ENCODE results near the gene SLC2A4RG. TPM values are rescaled to one million over a fixed set of nuclear protein-coding genes. Genes with fewer than 3 reads are reported as not detected.

SLC2A4RG gene
- total RNA-seq, 1 experiment from 2014 or later, result 121 TPM

DNA sequence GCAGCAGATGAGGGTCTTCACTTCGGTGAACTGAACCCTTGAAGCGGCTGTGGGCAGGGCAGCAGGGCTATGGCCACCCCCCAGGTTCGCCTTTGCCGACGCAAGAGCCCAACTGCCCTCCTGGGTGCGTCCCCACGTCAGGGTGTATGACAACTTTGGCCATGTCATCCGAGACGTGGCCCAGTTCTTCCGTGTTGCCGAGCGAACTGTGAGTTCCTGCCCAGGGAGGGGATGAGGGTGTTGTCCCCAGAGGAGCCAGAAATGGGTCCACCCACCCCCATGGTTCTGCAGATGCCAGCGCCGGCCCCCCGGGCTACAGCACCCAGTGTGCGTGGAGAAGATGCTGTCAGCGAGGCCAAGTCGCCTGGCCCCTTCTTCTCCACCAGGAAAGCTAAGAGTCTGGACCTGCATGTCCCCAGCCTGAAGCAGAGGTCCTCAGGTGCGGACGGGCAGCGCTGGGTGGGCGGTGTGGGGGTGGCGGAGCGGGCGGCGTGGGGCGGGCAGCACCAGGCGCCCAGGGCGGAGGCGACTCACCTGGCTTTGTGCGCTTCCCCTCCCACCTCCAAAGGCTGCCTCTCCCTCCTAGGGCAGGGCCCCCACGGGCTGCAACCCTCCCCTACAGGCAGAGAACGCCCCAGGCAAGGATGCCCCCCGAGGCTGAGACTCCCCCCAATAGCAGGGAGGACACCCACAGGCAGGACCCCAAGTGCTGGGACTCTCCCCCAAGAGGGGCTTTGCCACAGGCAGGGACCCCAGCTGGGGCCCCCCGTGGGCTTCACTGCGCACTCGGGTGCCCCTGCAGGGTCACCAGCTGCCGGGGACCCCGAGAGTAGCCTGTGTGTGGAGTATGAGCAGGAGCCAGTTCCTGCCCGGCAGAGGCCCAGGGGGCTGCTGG is 49.3 kb upstream of the SLC2A4RG start:
- ATAC-seq (no peak), DNase-seq (ENCODE audit: low read depth, low spot score) (no peak)
- no peaks in the 10 kb centered on the region for H4K20me1 ChIP-seq (ENCODE audit: insufficient read depth)
- H3K9ac ChIP-seq (ENCODE audit: low read length), result no peak overlapping the region
- H3K27ac ChIP-seq (ENCODE audit: low read depth, low read length), result peak overlapping the region; percentile 59; the same call in 1 of the 2 replicates
- no TSS peak for BruUV-seq (replicated peaks)
- no peak for TF ChIP-seq ZNF274 (IDR thresholded peaks at IDR 0.05; ENCODE audit: low read depth, low read length)
- RAD21 ChIA-PET (ENCODE audit: low non-redundant PET in 1 of 2, low total read pairs in 2 of 2, uncharacterized antibody in 2 of 2, unreplicated experiment in 2 of 2), result no interaction called here
- CTCF ChIA-PET, result no interaction called here
- POLR2A ChIA-PET, result no interaction called here
- H3K4me2 ChIP-seq (ENCODE audit: low read length), result no peak overlapping the region
- intact Hi-C loops (cut with micrococcal nuclease), result no loop called here
- H3K36me3 ChIP-seq (ENCODE audit: control insufficient read depth in 1 of 2, insufficient read depth in 2 of 2, low read length in 2 of 2), result peaks cover 0 to 13% of the 10 kb centered on the region in 2 experiments; a peak in 1 of 4 replicates
- no peaks in the 10 kb centered on the region for H3K27me3 ChIP-seq (ENCODE audit: insufficient read depth, low read length)
- peaks cover 30 to 65% of the 10 kb centered on the region in 2 experiments for H3K4me1 ChIP-seq (ENCODE audit: control insufficient read depth in 1 of 2, insufficient read depth in 2 of 2, low read length in 2 of 2)
- peaks cover 8% of the 10 kb centered on the region; the same call in 1 of the 2 replicates for H3K79me2 ChIP-seq (ENCODE audit: insufficient read depth, low read length)
- H2AFZ ChIP-seq (ENCODE audit: low read depth, low read length, poor library complexity, severe bottlenecking), result no peak overlapping the region
- H3K4me3 ChIP-seq (replicated peaks in 1 of 2; ENCODE audit: low read depth in 1 of 2, low read length in 2 of 2), result no peak overlapping the region
- H3K9me2 ChIP-seq (ENCODE audit: insufficient read depth), result no peaks in the 10 kb centered on the region
- no peaks in the 10 kb centered on the region for H3K9me3 ChIP-seq (ENCODE audit: control insufficient read depth in 1 of 2, insufficient read depth in 1 of 2, low read depth in 1 of 2, low read length in 2 of 2)

DNA sequence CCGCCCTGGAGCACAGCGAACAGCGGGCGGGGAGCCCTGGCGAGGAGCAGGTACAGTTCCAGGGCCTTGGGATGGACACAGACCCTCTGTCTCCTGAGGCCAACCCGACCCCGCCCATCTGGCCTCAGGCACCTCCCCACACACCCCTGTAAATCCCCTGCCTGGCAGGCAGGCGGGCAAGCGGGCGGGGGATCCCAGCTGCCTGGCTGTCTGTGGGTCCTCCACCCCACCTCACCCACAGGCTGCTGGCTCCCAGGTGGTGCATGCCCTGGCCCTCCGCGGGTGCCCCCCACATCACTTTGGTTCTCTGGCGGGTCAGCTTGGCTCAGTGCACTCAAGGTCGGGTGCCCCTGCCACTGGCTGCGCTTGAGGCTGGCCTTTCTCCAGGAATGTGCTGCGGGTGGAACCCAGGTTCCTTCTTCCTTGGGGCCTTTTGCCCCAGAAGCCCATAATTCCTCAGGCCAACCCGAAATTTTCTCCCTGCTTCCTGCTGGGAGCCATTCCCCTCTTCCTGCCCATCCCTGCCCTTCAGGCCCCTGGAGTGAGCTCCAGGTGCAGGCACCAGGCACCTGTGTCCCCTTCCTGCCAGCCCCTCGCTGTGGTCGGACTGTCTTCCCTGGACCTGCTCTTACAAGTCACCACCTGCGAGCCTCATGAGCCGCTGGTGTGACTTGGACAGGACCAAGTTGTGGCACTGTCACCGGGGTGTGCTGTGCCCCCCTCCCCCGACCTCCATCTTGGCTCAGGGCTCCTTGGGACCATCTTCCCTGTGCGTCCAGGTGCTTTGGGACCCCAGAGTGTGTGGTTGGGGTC is 48.5 kb upstream of the SLC2A4RG start:
- RAD21 ChIA-PET (ENCODE audit: low non-redundant PET in 1 of 2, low total read pairs in 2 of 2, uncharacterized antibody in 2 of 2, unreplicated experiment in 2 of 2), result no interaction called here
- POLR2A ChIA-PET, result interaction anchor here (1.8 kb wide), 1 partner anchor 9 kb away, joined by 7 read pairs; no protein-coding TSS in a partner anchor
- Histone ChIP-seq H3K4me1 (ENCODE audit: control insufficient read depth in 1 of 2, insufficient read depth in 2 of 2, low read length in 2 of 2) (peaks cover 25 to 65% of the 10 kb centered on the region in 2 experiments), H3K36me3 (ENCODE audit: control insufficient read depth in 1 of 2, insufficient read depth in 2 of 2, low read length in 2 of 2) (peaks cover 0 to 10% of the 10 kb centered on the region in 2 experiments; a peak in 1 of 4 replicates), H3K4me3 (replicated peaks in 1 of 2; ENCODE audit: low read depth in 1 of 2, low read length in 2 of 2) (no peak overlapping the region), H3K9me3 (ENCODE audit: control insufficient read depth in 1 of 2, insufficient read depth in 1 of 2, low read depth in 1 of 2, low read length in 2 of 2) (no peaks in the 10 kb centered on the region), H3K27me3 (ENCODE audit: insufficient read depth, low read length) (no peaks in the 10 kb centered on the region), H4K20me1 (ENCODE audit: insufficient read depth) (no peaks in the 10 kb centered on the region), H3K4me2 (ENCODE audit: low read length) (no peak overlapping the region), H3K79me2 (ENCODE audit: insufficient read depth, low read length) (no peaks in the 10 kb centered on the region; the same call in 1 of the 2 replicates), H3K9me2 (ENCODE audit: insufficient read depth) (no peaks in the 10 kb centered on the region), H3K9ac (ENCODE audit: low read length) (no peak overlapping the region), H2AFZ (ENCODE audit: low read depth, low read length, poor library complexity, severe bottlenecking) (no peak overlapping the region), H3K27ac (ENCODE audit: low read depth, low read length) (peak overlapping the region; percentile 59; the same call in 1 of the 2 replicates)
- DNase-seq (ENCODE audit: low read depth, low spot score), result no peak
- intact Hi-C loops (cut with micrococcal nuclease), result no loop called here
- TF ChIP-seq SP1 (IDR thresholded peaks at IDR 0.05; ENCODE audit: low read depth), result no peak
- peak; percentile 18 for TF ChIP-seq POLR2AphosphoS5 (IDR thresholded peaks at IDR 0.05; ENCODE audit: low read depth, low read length)
- no peak for TF ChIP-seq CBX3 (IDR thresholded peaks at IDR 0.05; ENCODE audit: low read depth)
- TF ChIP-seq EZH2phosphoT487 (IDR thresholded peaks at IDR 0.05; ENCODE audit: borderline replicate concordance), result no peak
- CTCF ChIA-PET, result no interaction called here
- no peak for ATAC-seq
- BruUV-seq (replicated peaks), result no TSS peak

Data from HCT116 (cell line).